ENCODE data around the gene HLA-DPB1. TPM values are rescaled to one million over a fixed set of nuclear protein-coding genes. Genes with fewer than 3 reads are reported as not detected.

Gene HLA-DPB1
- total RNA-seq, 1 donor: 8.7 TPM

GRCh38 chr6:33071569-33071968 is 4.2 kb upstream of the HLA-DPB1 start:
- Histone ChIP-seq H3K9me3 (ENCODE audit: low read depth, low read length) (no peaks in the 10 kb centered on the region), H3K79me2 (ENCODE audit: insufficient read depth, low read length) (no peaks in the 10 kb centered on the region), H3K36me3 (ENCODE audit: insufficient read depth, low read length) (no peaks in the 10 kb centered on the region), H4K20me1 (ENCODE audit: insufficient read depth, low read length) (no peaks in the 10 kb centered on the region), H3K4me1 (ENCODE audit: insufficient read depth, low read length) (no peaks in the 10 kb centered on the region), H3K27ac (ENCODE audit: low read depth, low read length) (no peak overlapping the region), H3K27me3 (ENCODE audit: insufficient read depth, low read length) (peaks cover 12% of the 10 kb centered on the region), H3K4me2 (ENCODE audit: insufficient read depth, low read length) (no peak overlapping the region), H3K4me3 (ENCODE audit: insufficient read depth, low read length) (no peak overlapping the region), H2AFZ (ENCODE audit: low read length) (no peak overlapping the region)
- DNase-seq (ENCODE audit: insufficient read length, low spot score, missing footprints): no peak
- no peak for TF ChIP-seq CTCF (IDR thresholded peaks at IDR 0.05; ENCODE audit: extremely low read depth, low read depth, low read length)

DNA sequence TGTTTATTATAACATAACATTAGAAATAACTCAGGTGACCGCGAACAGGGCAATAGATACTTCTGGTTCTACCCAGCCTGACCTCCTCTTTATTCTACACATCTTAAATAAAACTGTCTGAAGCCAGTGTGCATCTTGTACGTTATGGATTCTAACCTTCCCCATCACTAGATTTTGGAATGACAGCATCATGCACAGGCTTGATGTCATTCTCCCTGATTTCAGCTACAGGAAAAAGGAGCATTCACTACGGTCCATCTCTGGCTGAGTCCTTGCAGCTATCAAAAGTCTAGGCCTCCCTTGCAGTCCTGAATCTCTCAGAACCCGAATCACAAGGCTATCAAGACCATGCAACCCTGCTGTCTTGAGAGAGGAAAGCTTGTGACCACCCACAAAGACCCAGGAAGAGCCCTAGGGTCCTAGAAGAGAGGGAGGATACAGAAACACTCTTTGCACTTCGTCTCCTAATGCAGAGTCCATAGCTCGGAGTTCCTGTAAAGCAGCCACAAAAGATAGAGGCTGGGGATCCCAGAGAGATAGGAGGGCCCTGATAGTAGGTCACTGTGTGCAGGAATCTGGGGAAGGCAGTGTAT is 3.2 kb upstream of the HLA-DPB1 start:
- Histone ChIP-seq H3K4me2 (ENCODE audit: insufficient read depth, low read length) (no peak overlapping the region), H3K4me1 (ENCODE audit: insufficient read depth, low read length) (no peaks in the 10 kb centered on the region), H3K27ac (ENCODE audit: low read depth, low read length) (no peak overlapping the region), H3K4me3 (ENCODE audit: insufficient read depth, low read length) (no peak overlapping the region), H3K36me3 (ENCODE audit: insufficient read depth, low read length) (no peaks in the 10 kb centered on the region), H3K79me2 (ENCODE audit: insufficient read depth, low read length) (no peaks in the 10 kb centered on the region), H3K27me3 (ENCODE audit: insufficient read depth, low read length) (peaks cover 13% of the 10 kb centered on the region), H2AFZ (ENCODE audit: low read length) (peak overlapping the region; percentile 3), H3K9me3 (ENCODE audit: low read depth, low read length) (no peaks in the 10 kb centered on the region), H4K20me1 (ENCODE audit: insufficient read depth, low read length) (no peaks in the 10 kb centered on the region)
- DNase-seq (ENCODE audit: insufficient read length, low spot score, missing footprints): no peak
- TF ChIP-seq CTCF (IDR thresholded peaks at IDR 0.05; ENCODE audit: extremely low read depth, low read depth, low read length): no peak

GRCh38 chr6:33073431-33073871 is 2.3 kb upstream of the HLA-DPB1 start, which contains the start of gene HLA-DPA1:
Gene HLA-DPA1, minus strand, starts transcription at chr6:33073649.
- no peak for TF ChIP-seq CTCF (IDR thresholded peaks at IDR 0.05; ENCODE audit: extremely low read depth, low read depth, low read length)
- Histone ChIP-seq H3K4me3 (ENCODE audit: insufficient read depth, low read length) (peak within 1 kb of the TSS; percentile 24), H3K79me2 (ENCODE audit: insufficient read depth, low read length) (no peaks in the 10 kb centered on the region), H3K27ac (ENCODE audit: low read depth, low read length) (no peak within 1 kb of the TSS), H3K36me3 (ENCODE audit: insufficient read depth, low read length) (no peaks in the 10 kb centered on the region), H3K27me3 (ENCODE audit: insufficient read depth, low read length) (peaks cover 14% of the 10 kb centered on the region), H4K20me1 (ENCODE audit: insufficient read depth, low read length) (no peaks in the 10 kb centered on the region), H3K4me1 (ENCODE audit: insufficient read depth, low read length) (no peaks in the 10 kb centered on the region), H3K4me2 (ENCODE audit: insufficient read depth, low read length) (peak within 1 kb of the TSS; percentile 62), H2AFZ (ENCODE audit: low read length) (peak within 1 kb of the TSS; percentile 84), H3K9me3 (ENCODE audit: low read depth, low read length) (no peaks in the 10 kb centered on the region)
- peak; percentile 87 for DNase-seq (ENCODE audit: insufficient read length, low spot score, missing footprints)

DNA sequence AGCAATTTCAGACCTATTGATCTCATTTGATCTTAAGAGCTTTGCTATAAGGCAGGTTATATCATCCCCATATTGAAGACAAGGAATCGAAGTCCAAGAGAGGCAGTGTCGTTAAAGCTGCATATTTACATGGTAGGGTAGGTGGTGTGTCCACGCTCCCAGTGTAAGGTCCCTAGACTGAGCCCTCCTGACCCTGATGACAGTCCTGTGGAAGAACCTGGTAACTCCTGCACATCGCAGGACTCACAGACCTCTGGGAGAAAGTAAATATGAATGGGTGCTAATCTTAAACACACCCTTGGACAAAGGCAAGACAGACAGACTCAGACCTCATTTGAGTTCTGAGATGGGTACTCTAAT is 602 bp upstream of the HLA-DPB1 start:
- Histone ChIP-seq H3K4me2 (ENCODE audit: insufficient read depth, low read length) (no peak overlapping the region), H2AFZ (ENCODE audit: low read length) (no peak overlapping the region), H3K4me1 (ENCODE audit: insufficient read depth, low read length) (peaks cover 4% of the 10 kb centered on the region), H3K9me3 (ENCODE audit: low read depth, low read length) (no peaks in the 10 kb centered on the region), H3K4me3 (ENCODE audit: insufficient read depth, low read length) (no peak overlapping the region), H3K27ac (ENCODE audit: low read depth, low read length) (no peak overlapping the region), H3K27me3 (ENCODE audit: insufficient read depth, low read length) (peaks cover 18% of the 10 kb centered on the region), H3K36me3 (ENCODE audit: insufficient read depth, low read length) (no peaks in the 10 kb centered on the region), H4K20me1 (ENCODE audit: insufficient read depth, low read length) (no peaks in the 10 kb centered on the region), H3K79me2 (ENCODE audit: insufficient read depth, low read length) (no peaks in the 10 kb centered on the region)
- no peak for TF ChIP-seq CTCF (IDR thresholded peaks at IDR 0.05; ENCODE audit: extremely low read depth, low read depth, low read length)
- no peak for DNase-seq (ENCODE audit: insufficient read length, low spot score, missing footprints)

Data from osteoblast (primary cell).